GM23338 (cell line): Measurements from ENCODE around the gene EQTN. TPM values are rescaled to one million over a fixed set of nuclear protein-coding genes. Genes with fewer than 3 reads are reported as not detected.

Experiments used
- ATAC-seq: fragments of 200-7000 bp; cut with Tn5 transposase; 3 replicates; pipeline ENCODE4 v1.9.1; 2020
- DNase-seq: peaks from one replicate; pipeline ENCODE4 v3.0.0-alpha.2; 2015; ENCODE audit warnings: low spot score
- H2AFZ ChIP-seq: fragments of 200-600 bp; sonication (generic); 2 replicates; pipeline ENCODE4 v1.8.0; 2016; ENCODE audit warnings: antibody characterized with exemption, mild to moderate bottlenecking, moderate library complexity
- H3F3A ChIP-seq: fragments of 200-600 bp; sonication (generic); replicated peaks from 2 replicates; pipeline ENCODE4 v1.8.0; 2017; ENCODE audit warnings: antibody characterized with exemption, mixed run types, low read depth
- H3K27ac ChIP-seq: fragments of 200-600 bp; sonication (generic); 2 replicates; pipeline ENCODE4 v1.6.1; 2016; ENCODE audit warnings: low read depth
- H3K27me3 ChIP-seq: fragments of 200-600 bp; sonication (generic); 2 replicates; pipeline ENCODE4 v1.8.0; 2016; ENCODE audit warnings: mild to moderate bottlenecking, mixed run types, moderate library complexity; ENCODE audit not compliant: insufficient read depth
- H3K36me3 ChIP-seq: fragments of 200-600 bp; sonication (generic); 2 replicates; pipeline ENCODE4 v1.8.0; 2016; ENCODE audit warnings: mild to moderate bottlenecking; ENCODE audit not compliant: insufficient read depth
- H3K4me1 ChIP-seq: fragments of 200-600 bp; sonication (generic); 2 replicates; pipeline ENCODE4 v1.8.0; 2016; ENCODE audit warnings: mild to moderate bottlenecking, moderate library complexity; ENCODE audit not compliant: insufficient read depth
- H3K4me2 ChIP-seq: fragments of 200-600 bp; sonication (generic); 2 replicates; pipeline ENCODE4 v1.7.1; 2017; ENCODE audit warnings: mixed run types
- H3K4me3 ChIP-seq: fragments of 200-600 bp; sonication (generic); 2 replicates; pipeline ENCODE4 v1.6.1; 2016; ENCODE audit warnings: mixed run types
- H3K79me2 ChIP-seq: fragments of 200-600 bp; sonication (generic); replicated peaks from 2 replicates; pipeline ENCODE4 v1.8.0; 2017; ENCODE audit warnings: mild to moderate bottlenecking; ENCODE audit not compliant: insufficient read depth
- H3K9me2 ChIP-seq: fragments of 200-600 bp; sonication (generic); 2 replicates; pipeline ENCODE4 v1.8.0; 2017; ENCODE audit not compliant: insufficient read depth
- H4K20me1 ChIP-seq: fragments of 200-600 bp; sonication (generic); replicated peaks from 2 replicates; pipeline ENCODE4 v1.8.0; 2017; ENCODE audit warnings: mild to moderate bottlenecking; ENCODE audit not compliant: insufficient read depth
- H3K27ac Mint-ChIP-seq: 2 replicates; pipeline ENCODE4 v1.8.0; 2020; ENCODE audit warnings: inconsistent platforms, mild to moderate bottlenecking, moderate library complexity, mixed read lengths
- H3K27me3 Mint-ChIP-seq: 3 replicates; pipeline ENCODE4 v1.8.0; 2022; ENCODE audit warnings: low read depth, mild to moderate bottlenecking, moderate library complexity, mixed read lengths, inconsistent platforms; ENCODE audit not compliant: insufficient read depth, poor library complexity
- H3K36me3 Mint-ChIP-seq: 3 replicates; pipeline ENCODE4 v1.8.0; 2021; ENCODE audit warnings: low read depth, mild to moderate bottlenecking, inconsistent platforms, moderate library complexity, mixed read lengths
- H3K4me1 Mint-ChIP-seq: 3 replicates; pipeline ENCODE4 v1.8.0; 2020; ENCODE audit warnings: mild to moderate bottlenecking, inconsistent platforms, mixed read lengths
- H3K4me3 Mint-ChIP-seq: 3 replicates; pipeline ENCODE4 v1.8.0; 2021; ENCODE audit warnings: moderate library complexity, mild to moderate bottlenecking, inconsistent platforms, mixed read lengths
- H3K9me3 Mint-ChIP-seq: 3 replicates; pipeline ENCODE4 v1.8.0; 2020; ENCODE audit warnings: moderate library complexity, mild to moderate bottlenecking, inconsistent platforms, mixed read lengths
- CREB1 ChIP-seq: fragments of 250-450 bp; sonication (Bioruptor Pico); IDR thresholded peaks from 2 replicates; pipeline ENCODE4 v1.5.0; 2020; ENCODE audit warnings: low read depth, mild to moderate bottlenecking, moderate library complexity
- NANOG ChIP-seq: IDR thresholded peaks from 2 replicates; pipeline ENCODE4 v1.6.1; 2016; ENCODE audit warnings: antibody characterized with exemption, borderline replicate concordance
- POLR2AphosphoS5 ChIP-seq: IDR thresholded peaks from 2 replicates; pipeline ENCODE4 v1.6.1; 2016; ENCODE audit warnings: antibody characterized with exemption, low read depth
- STAT1 ChIP-seq: IDR thresholded peaks from one replicate; pipeline ENCODE4 v1.6.1; 2016; ENCODE audit warnings: antibody characterized with exemption; ENCODE audit not compliant: unreplicated experiment
- ZNF114 ChIP-seq: fragments of 250-450 bp; sonication (Bioruptor Pico); IDR thresholded peaks from 2 replicates; pipeline ENCODE4 v1.5.0; 2020; ENCODE audit warnings: mild to moderate bottlenecking, moderate library complexity
- ZNF331 ChIP-seq: fragments of 250-450 bp; sonication (Bioruptor Pico); IDR thresholded peaks from 2 replicates; pipeline ENCODE4 v1.5.0; 2020; ENCODE audit warnings: low read depth, mild to moderate bottlenecking, moderate library complexity
- long read RNA-seq: library from polyadenylated mRNA; unstranded; transcript quantifications from one replicate; pipeline ENCODE4 v2.0.0, GENCODE V29; 2020; ENCODE audit not compliant: unreplicated experiment
- polyA plus RNA-seq: library from polyadenylated mRNA; unstranded; fragments of >200 nt; fragmentation: Nextera tagmentation; extraction: Ambion mirVana; gene quantifications from 2 replicates; pipeline ENCODE4 v1.2.1, GENCODE V29; 2016
- total RNA-seq: library from RNA; depleted of rRNA; stranded (reverse); fragments of >200 nt; shearing (Covaris generic); gene quantifications from 2 replicates; pipeline ENCODE4 v1.2.3, GENCODE V29; 2014; rRNA removed
- TF ChIP-seq, protein P1 (sequence below), 2 experiments: fragments of 200-600 bp in 1 of 2; sonication (generic) in 1 of 2; conservative IDR thresholded peaks; 2 replicates each; pipeline versions ENCODE4 v1.5.1 to v1.6.1; 2016 to 2017; ENCODE audit warnings: antibody characterized with exemption in 2 of 2, low read depth in 2 of 2, mild to moderate bottlenecking in 2 of 2, moderate library complexity in 1 of 2
- TF ChIP-seq, protein P2 (sequence below): fragments of 250-450 bp; sonication (Bioruptor Pico); IDR thresholded peaks from 2 replicates; pipeline ENCODE4 v1.5.0; 2020; ENCODE audit warnings: mild to moderate bottlenecking, moderate library complexity

EQTN gene
- total RNA-seq (0.24 TPM in 1 of 2 replicates, not detected in the other), polyA plus RNA-seq (0.21 TPM in 1 of 2 replicates, not detected in the other)
- long read RNA-seq = 0 reads

GRCh38 chr9:27297050-27297449 lies at the start of gene EQTN:
TSS of gene EQTN (minus strand) at chr9:27297150. CDS start at chr9:27297055, 95 bp downstream.
- Histone ChIP-seq H4K20me1 (no peaks in the 10 kb centered on the region), H3K4me1 (no peaks in the 10 kb centered on the region), H3K27me3 (no peaks in the 10 kb centered on the region), H3K79me2 (no peaks in the 10 kb centered on the region), H3K27ac (no peak within 1 kb of the TSS), H3K9me2 (peaks cover 7% of the 10 kb centered on the region; the same call in 1 of the 2 replicates), H3K4me2 (no peak within 1 kb of the TSS), H2AFZ (no peak within 1 kb of the TSS), H3K4me3 (no peak within 1 kb of the TSS), H3K36me3 (no peaks in the 10 kb centered on the region), H3F3A (no peaks in the 10 kb centered on the region)
- Mint-ChIP-seq H3K9me3 (no peaks in the 10 kb centered on the region; the same call in 2 of the 3 replicates), H3K27ac (no peak within 1 kb of the TSS), H3K27me3 (no peaks in the 10 kb centered on the region), H3K36me3 (no peaks in the 10 kb centered on the region), H3K4me3 (no peak within 1 kb of the TSS), H3K4me1 (no peaks in the 10 kb centered on the region)
- DNase-seq (no peak), ATAC-seq (no peak)
- TF ChIP-seq, protein P1, sequence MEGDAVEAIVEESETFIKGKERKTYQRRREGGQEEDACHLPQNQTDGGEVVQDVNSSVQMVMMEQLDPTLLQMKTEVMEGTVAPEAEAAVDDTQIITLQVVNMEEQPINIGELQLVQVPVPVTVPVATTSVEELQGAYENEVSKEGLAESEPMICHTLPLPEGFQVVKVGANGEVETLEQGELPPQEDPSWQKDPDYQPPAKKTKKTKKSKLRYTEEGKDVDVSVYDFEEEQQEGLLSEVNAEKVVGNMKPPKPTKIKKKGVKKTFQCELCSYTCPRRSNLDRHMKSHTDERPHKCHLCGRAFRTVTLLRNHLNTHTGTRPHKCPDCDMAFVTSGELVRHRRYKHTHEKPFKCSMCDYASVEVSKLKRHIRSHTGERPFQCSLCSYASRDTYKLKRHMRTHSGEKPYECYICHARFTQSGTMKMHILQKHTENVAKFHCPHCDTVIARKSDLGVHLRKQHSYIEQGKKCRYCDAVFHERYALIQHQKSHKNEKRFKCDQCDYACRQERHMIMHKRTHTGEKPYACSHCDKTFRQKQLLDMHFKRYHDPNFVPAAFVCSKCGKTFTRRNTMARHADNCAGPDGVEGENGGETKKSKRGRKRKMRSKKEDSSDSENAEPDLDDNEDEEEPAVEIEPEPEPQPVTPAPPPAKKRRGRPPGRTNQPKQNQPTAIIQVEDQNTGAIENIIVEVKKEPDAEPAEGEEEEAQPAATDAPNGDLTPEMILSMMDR (conservative IDR thresholded peaks at IDR 0.05; ENCODE audit: low read depth in 2 of 2) = no peak
- TF ChIP-seq ZNF114 (CRISPR knock-in tag) (no peak), POLR2AphosphoS5 (no peak), NANOG (no peak)

- no peak overlapping the region for H3K4me3 ChIP-seq
- no peak overlapping the region for H3K4me3 Mint-ChIP-seq
- peaks cover 35% of the 10 kb centered on the region for H3K4me1 Mint-ChIP-seq
- H3K27ac ChIP-seq = no peak overlapping the region
- H3F3A ChIP-seq = no peaks in the 10 kb centered on the region
- no peaks in the 10 kb centered on the region for H3K27me3 ChIP-seq
- DNase-seq = no peak
- no peaks in the 10 kb centered on the region for H3K79me2 ChIP-seq
- H3K4me2 ChIP-seq = no peak overlapping the region
- peaks cover 14% of the 10 kb centered on the region; the same call in 2 of the 3 replicates for H3K9me3 Mint-ChIP-seq
- ATAC-seq = no peak
- no peaks in the 10 kb centered on the region for H4K20me1 ChIP-seq
- H3K36me3 ChIP-seq = no peaks in the 10 kb centered on the region
- no peak overlapping the region for H2AFZ ChIP-seq
- H3K27me3 Mint-ChIP-seq = peaks cover 1% of the 10 kb centered on the region
- peaks cover 37% of the 10 kb centered on the region for H3K36me3 Mint-ChIP-seq
- peaks cover 7% of the 10 kb centered on the region for H3K9me2 ChIP-seq
- H3K4me1 ChIP-seq = peaks cover 15% of the 10 kb centered on the region
- H3K27ac Mint-ChIP-seq = no peak overlapping the region
- TF ChIP-seq, protein P1 (conservative IDR thresholded peaks at IDR 0.05; ENCODE audit: low read depth in 2 of 2) = no peak
- TF ChIP-seq CREB1 (no peak), NANOG (no peak), ZNF331 (no peak), STAT1 (no peak), POLR2AphosphoS5 (no peak)
- TF ChIP-seq, protein P2, sequence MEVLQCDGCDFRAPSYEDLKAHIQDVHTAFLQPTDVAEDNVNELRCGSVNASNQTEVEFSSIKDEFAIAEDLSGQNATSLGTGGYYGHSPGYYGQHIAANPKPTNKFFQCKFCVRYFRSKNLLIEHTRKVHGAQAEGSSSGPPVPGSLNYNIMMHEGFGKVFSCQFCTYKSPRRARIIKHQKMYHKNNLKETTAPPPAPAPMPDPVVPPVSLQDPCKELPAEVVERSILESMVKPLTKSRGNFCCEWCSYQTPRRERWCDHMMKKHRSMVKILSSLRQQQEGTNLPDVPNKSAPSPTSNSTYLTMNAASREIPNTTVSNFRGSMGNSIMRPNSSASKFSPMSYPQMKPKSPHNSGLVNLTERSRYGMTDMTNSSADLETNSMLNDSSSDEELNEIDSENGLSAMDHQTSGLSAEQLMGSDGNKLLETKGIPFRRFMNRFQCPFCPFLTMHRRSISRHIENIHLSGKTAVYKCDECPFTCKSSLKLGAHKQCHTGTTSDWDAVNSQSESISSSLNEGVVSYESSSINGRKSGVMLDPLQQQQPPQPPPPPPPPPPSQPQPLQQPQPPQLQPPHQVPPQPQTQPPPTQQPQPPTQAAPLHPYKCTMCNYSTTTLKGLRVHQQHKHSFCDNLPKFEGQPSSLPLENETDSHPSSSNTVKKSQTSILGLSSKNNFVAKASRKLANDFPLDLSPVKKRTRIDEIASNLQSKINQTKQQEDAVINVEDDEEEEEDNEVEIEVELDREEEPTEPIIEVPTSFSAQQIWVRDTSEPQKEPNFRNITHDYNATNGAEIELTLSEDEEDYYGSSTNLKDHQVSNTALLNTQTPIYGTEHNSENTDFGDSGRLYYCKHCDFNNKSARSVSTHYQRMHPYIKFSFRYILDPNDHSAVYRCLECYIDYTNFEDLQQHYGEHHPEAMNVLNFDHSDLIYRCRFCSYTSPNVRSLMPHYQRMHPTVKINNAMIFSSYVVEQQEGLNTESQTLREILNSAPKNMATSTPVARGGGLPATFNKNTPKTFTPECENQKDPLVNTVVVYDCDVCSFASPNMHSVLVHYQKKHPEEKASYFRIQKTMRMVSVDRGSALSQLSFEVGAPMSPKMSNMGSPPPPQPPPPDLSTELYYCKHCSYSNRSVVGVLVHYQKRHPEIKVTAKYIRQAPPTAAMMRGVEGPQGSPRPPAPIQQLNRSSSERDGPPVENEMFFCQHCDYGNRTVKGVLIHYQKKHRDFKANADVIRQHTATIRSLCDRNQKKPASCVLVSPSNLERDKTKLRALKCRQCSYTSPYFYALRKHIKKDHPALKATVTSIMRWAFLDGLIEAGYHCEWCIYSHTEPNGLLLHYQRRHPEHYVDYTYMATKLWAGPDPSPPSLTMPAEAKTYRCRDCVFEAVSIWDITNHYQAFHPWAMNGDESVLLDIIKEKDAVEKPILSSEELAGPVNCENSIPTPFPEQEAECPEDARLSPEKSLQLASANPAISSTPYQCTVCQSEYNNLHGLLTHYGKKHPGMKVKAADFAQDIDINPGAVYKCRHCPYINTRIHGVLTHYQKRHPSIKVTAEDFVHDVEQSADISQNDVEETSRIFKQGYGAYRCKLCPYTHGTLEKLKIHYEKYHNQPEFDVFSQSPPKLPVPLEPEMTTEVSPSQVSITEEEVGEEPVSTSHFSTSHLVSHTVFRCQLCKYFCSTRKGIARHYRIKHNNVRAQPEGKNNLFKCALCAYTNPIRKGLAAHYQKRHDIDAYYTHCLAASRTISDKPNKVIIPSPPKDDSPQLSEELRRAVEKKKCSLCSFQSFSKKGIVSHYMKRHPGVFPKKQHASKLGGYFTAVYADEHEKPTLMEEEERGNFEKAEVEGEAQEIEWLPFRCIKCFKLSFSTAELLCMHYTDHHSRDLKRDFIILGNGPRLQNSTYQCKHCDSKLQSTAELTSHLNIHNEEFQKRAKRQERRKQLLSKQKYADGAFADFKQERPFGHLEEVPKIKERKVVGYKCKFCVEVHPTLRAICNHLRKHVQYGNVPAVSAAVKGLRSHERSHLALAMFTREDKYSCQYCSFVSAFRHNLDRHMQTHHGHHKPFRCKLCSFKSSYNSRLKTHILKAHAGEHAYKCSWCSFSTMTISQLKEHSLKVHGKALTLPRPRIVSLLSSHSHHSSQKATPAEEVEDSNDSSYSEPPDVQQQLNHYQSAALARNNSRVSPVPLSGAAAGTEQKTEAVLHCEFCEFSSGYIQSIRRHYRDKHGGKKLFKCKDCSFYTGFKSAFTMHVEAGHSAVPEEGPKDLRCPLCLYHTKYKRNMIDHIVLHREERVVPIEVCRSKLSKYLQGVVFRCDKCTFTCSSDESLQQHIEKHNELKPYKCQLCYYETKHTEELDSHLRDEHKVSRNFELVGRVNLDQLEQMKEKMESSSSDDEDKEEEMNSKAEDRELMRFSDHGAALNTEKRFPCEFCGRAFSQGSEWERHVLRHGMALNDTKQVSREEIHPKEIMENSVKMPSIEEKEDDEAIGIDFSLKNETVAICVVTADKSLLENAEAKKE (CRISPR knock-in tag) = no peak
Measured at GRCh38 chr9:27344776-27345175, 47.8 kb upstream of the EQTN start.
